Measurements from ENCODE around the gene IER5L.

Gene IER5L

GRCh38 chr9:129177791-129178567 is at the start of gene IER5L:
Gene IER5L, minus strand, starts transcription at chr9:129178261. Its CDS starts 209 bp downstream, at chr9:129178052.
- peak within 1 kb of the TSS; percentile 75 for H3K27ac ChIP-seq

GRCh38 chr9:129227843-129228189 is 49.8 kb upstream of the IER5L start:
- no peak overlapping the region for H3K27ac ChIP-seq
- TF ChIP-seq CTCF (conservative IDR thresholded peaks at IDR 0.05) (no peak), ZFX (IDR thresholded peaks at IDR 0.05) (no peak)

More at GRCh38 chr9:129177791-129178567, at the start of gene IER5L:
- TF ChIP-seq CTCF (conservative IDR thresholded peaks at IDR 0.05) (0 out of 2 replicates have a peak, but pooled peaks have one; percentile 14), ZFX (IDR thresholded peaks at IDR 0.05) (peak; percentile 49; the same call in 1 of the 2 replicates)

GRCh38 chr9:129225815-129226214 is 47.8 kb upstream of the IER5L start:
- H3K27ac ChIP-seq = no peak overlapping the region
- TF ChIP-seq CTCF (conservative IDR thresholded peaks at IDR 0.05) = no peak
- no peak for TF ChIP-seq ZFX (IDR thresholded peaks at IDR 0.05)

GRCh38 chr9:129225490-129225778 is 47.4 kb upstream of the IER5L start:
- H3K27ac ChIP-seq = no peak overlapping the region
- TF ChIP-seq ZFX (IDR thresholded peaks at IDR 0.05) (no peak), CTCF (conservative IDR thresholded peaks at IDR 0.05) (no peak)

- TF ChIP-seq CTCF (conservative IDR thresholded peaks at IDR 0.05) (no peak), ZFX (IDR thresholded peaks at IDR 0.05) (no peak)
- no peak overlapping the region for H3K27ac ChIP-seq
These were observed 46.8 kb upstream of the IER5L start for GRCh38 chr9:129224618-129225489.

- TF ChIP-seq CTCF (conservative IDR thresholded peaks at IDR 0.05) (no peak), ZFX (IDR thresholded peaks at IDR 0.05) (no peak)
These were observed 45.6 kb upstream of the IER5L start for GRCh38 chr9:129223551-129224208.

More at GRCh38 chr9:129223551-129224208, 45.6 kb upstream of the IER5L start:
- H3K27ac ChIP-seq = no peak overlapping the region

All from C4-2B (cell line).